HCT116 (cell line): ENCODE measurements around the gene PFKFB3. TPM values are rescaled to one million over a fixed set of nuclear protein-coding genes. Genes with fewer than 3 reads are reported as not detected.

Experiments used
- ATAC-seq: fragments of 200-7000 bp; cut with Tn5 transposase; 2 replicates; pipeline ENCODE4 v1.9.1; 2020; ENCODE audit warnings: mild to moderate bottlenecking, moderate library complexity
- BruUV-seq: library from RNA; stranded (reverse); fragments of 400-500 nt; replicated peaks from 2 replicates; lab custom pipeline; 2021; lab: Mats Ljungman, UMichigan
- CTCF ChIA-PET: fragments of 300-600 bp; sonication (Branson Sonifier 250); formaldehyde crosslinking; loops from one replicate; lab custom pipeline; 2021; ENCODE audit warnings: antibody characterized with exemption; lab: Charles Lee
- POLR2A ChIA-PET: fragments of 300-600, 350-600 bp; sonication (Branson Sonifier 250); formaldehyde crosslinking; loops from one replicate; lab custom pipeline; 2021; ENCODE audit warnings: antibody characterized with exemption; lab: Charles Lee
- RAD21 ChIA-PET, 2 experiments: fragments of 300-600 bp; sonication (Branson Sonifier 250); formaldehyde crosslinking; loops; one replicate each; lab custom pipeline; 2023; ENCODE audit warnings: low total read pairs in 2 of 2; ENCODE audit not compliant: uncharacterized antibody in 2 of 2, unreplicated experiment in 2 of 2, low non-redundant PET in 1 of 2; lab: Charles Lee
- DNase-seq: peaks from one replicate; pipeline ENCODE4 v3.0.0-alpha.2; 2010; ENCODE audit warnings: low read depth, low spot score
- H2AFZ ChIP-seq: fragments of 200-600 bp; shearing (Covaris generic), sonication (generic); 2 replicates; pipeline ENCODE4 v1.6.1; 2017; ENCODE audit warnings: low read depth, mixed run types, mixed read lengths, antibody characterized with exemption, low read length; ENCODE audit not compliant: poor library complexity, severe bottlenecking
- H3K27ac ChIP-seq: 2 replicates; pipeline ENCODE4 v1.5.1; 2012; ENCODE audit warnings: low read depth, low read length
- H3K27me3 ChIP-seq: fragments of 200-600 bp; sonication (generic); 2 replicates; pipeline ENCODE4 v1.6.1; 2016; ENCODE audit warnings: mixed run types, low read length, mixed read lengths; ENCODE audit not compliant: insufficient read depth
- H3K36me3 ChIP-seq, 2 experiments: fragments of 200-500 bp in 1 of 2; fragments of 200-600 bp in 1 of 2; sonication (Bioruptor generic) in 1 of 2; sonication (generic) in 1 of 2; 2 replicates each; pipeline versions ENCODE4 v1.5.1 to v1.6.1; 2014 to 2016; ENCODE audit warnings: low read length in 2 of 2, inconsistent platforms in 1 of 2, mixed read lengths in 1 of 2, mixed run types in 1 of 2; ENCODE audit not compliant: insufficient read depth in 2 of 2, control insufficient read depth in 1 of 2
- H3K4me1 ChIP-seq, 2 experiments: fragments of 200-600 bp in 1 of 2; sonication (generic) in 1 of 2; 2 replicates each; pipeline versions ENCODE4 v1.5.1 to v1.6.1; 2012 to 2017; ENCODE audit warnings: low read length in 2 of 2, inconsistent platforms in 1 of 2, mild to moderate bottlenecking in 1 of 2, mixed read lengths in 1 of 2, mixed run types in 1 of 2, moderate library complexity in 1 of 2; ENCODE audit not compliant: insufficient read depth in 2 of 2, control insufficient read depth in 1 of 2
- H3K4me2 ChIP-seq: fragments of 200-600 bp; sonication (generic); 2 replicates; pipeline ENCODE4 v1.6.1; 2017; ENCODE audit warnings: mixed run types, low read length, mixed read lengths
- H3K4me3 ChIP-seq, 2 experiments: fragments of 200-600 bp in 1 of 2; sonication (generic) in 1 of 2; replicated peaks in 1 of 2; 2 replicates each; pipeline ENCODE4 v1.5.1; 2011 to 2016; ENCODE audit warnings: low read length in 2 of 2, control low read depth in 1 of 2, low read depth in 1 of 2, mild to moderate bottlenecking in 1 of 2, mixed read lengths in 1 of 2, mixed run types in 1 of 2
- H3K79me2 ChIP-seq: fragments of 200-600 bp; sonication (generic); 2 replicates; pipeline ENCODE4 v1.6.1; 2017; ENCODE audit warnings: mild to moderate bottlenecking, mixed run types, low read length, moderate library complexity, mixed read lengths; ENCODE audit not compliant: insufficient read depth
- H3K9ac ChIP-seq: fragments of 200-600 bp; sonication (generic); 2 replicates; pipeline ENCODE4 v1.6.1; 2016; ENCODE audit warnings: low read length, mixed read lengths
- H3K9me2 ChIP-seq: fragments of 200-600 bp; sonication (generic), shearing (Covaris generic); 2 replicates; pipeline ENCODE4 v1.6.1; 2017; ENCODE audit warnings: mixed run types, mild to moderate bottlenecking, moderate library complexity; ENCODE audit not compliant: insufficient read depth
- H3K9me3 ChIP-seq, 2 experiments: fragments of 200-500 bp in 1 of 2; fragments of 200-600 bp in 1 of 2; sonication (Bioruptor generic) in 1 of 2; sonication (generic) in 1 of 2; 2 replicates each; pipeline ENCODE4 v1.6.1; 2014 to 2017; ENCODE audit warnings: low read length in 2 of 2, mixed read lengths in 2 of 2, inconsistent platforms in 1 of 2, low read depth in 1 of 2, mild to moderate bottlenecking in 1 of 2, mixed run types in 1 of 2, moderate library complexity in 1 of 2; ENCODE audit not compliant: control insufficient read depth in 1 of 2, insufficient read depth in 1 of 2
- H4K20me1 ChIP-seq: fragments of 200-600 bp; sonication (generic), shearing (Covaris generic); 2 replicates; pipeline ENCODE4 v1.6.1; 2017; ENCODE audit warnings: mixed run types, mild to moderate bottlenecking, moderate library complexity; ENCODE audit not compliant: insufficient read depth
- CBX3 ChIP-seq: IDR thresholded peaks from 2 replicates; pipeline ENCODE4 v1.6.1; 2012; ENCODE audit warnings: low read depth
- CEBPB ChIP-seq: IDR thresholded peaks from 2 replicates; pipeline ENCODE4 v1.6.1; 2012; ENCODE audit warnings: low read depth
- RAD21 ChIP-seq: IDR thresholded peaks from 2 replicates; pipeline ENCODE4 v1.6.1; 2012; ENCODE audit warnings: low read depth, mild to moderate bottlenecking
- SIN3A ChIP-seq: IDR thresholded peaks from 2 replicates; pipeline ENCODE4 v1.6.1; 2012; ENCODE audit warnings: low read depth
- SP1 ChIP-seq: IDR thresholded peaks from 2 replicates; pipeline ENCODE4 v1.6.1; 2012; ENCODE audit warnings: low read depth
- SRF ChIP-seq: IDR thresholded peaks from 2 replicates; pipeline ENCODE4 v1.6.1; 2012; ENCODE audit warnings: low read depth
- YY1 ChIP-seq: IDR thresholded peaks from 2 replicates; pipeline ENCODE4 v1.6.1; 2011; ENCODE audit warnings: low read length, low read depth, moderate library complexity, mild to moderate bottlenecking; ENCODE audit not compliant: insufficient replicate concordance; ENCODE audit errors: extremely low read depth
- ZFX ChIP-seq: fragments of 450-650 bp; IDR thresholded peaks from 2 replicates; pipeline ENCODE4 v1.6.1; 2017
- intact Hi-C: fragments of 100-400 bp; cut with micrococcal nuclease; formaldehyde crosslinking; loops from 2 replicates; pipeline ENCODE4 v1.10.0; 2022
- total RNA-seq: library from RNA; stranded (reverse); gene quantifications from one replicate; pipeline ENCODE4 v1.2.1, GENCODE V29; 2021; ENCODE audit not compliant: unreplicated experiment
- TF ChIP-seq, protein P1 (sequence below), 3 experiments: fragments of 200-600 bp in 1 of 3; sonication (generic) in 1 of 3; IDR thresholded peaks in 2 of 3; conservative IDR thresholded peaks in 1 of 3; 2 replicates each; pipeline ENCODE4 v1.5.1; 2012 to 2017; ENCODE audit warnings: low read depth in 2 of 3, low read length in 2 of 3, antibody characterized with exemption in 1 of 3, borderline replicate concordance in 1 of 3, control low read depth in 1 of 3, mild to moderate bottlenecking in 1 of 3, mixed read lengths in 1 of 3, mixed run types in 1 of 3, moderate library complexity in 1 of 3; ENCODE audit not compliant: insufficient read depth in 1 of 3
- TF ChIP-seq, protein P2 (sequence below): IDR thresholded peaks from 2 replicates; pipeline ENCODE4 v1.6.1; 2012; ENCODE audit warnings: low read depth
- TF ChIP-seq, protein P3 (sequence below): IDR thresholded peaks from 2 replicates; pipeline ENCODE4 v1.6.1; 2012

Gene PFKFB3
- total RNA-seq, 1 experiment from 2014 or later = 50.8 TPM

DNA sequence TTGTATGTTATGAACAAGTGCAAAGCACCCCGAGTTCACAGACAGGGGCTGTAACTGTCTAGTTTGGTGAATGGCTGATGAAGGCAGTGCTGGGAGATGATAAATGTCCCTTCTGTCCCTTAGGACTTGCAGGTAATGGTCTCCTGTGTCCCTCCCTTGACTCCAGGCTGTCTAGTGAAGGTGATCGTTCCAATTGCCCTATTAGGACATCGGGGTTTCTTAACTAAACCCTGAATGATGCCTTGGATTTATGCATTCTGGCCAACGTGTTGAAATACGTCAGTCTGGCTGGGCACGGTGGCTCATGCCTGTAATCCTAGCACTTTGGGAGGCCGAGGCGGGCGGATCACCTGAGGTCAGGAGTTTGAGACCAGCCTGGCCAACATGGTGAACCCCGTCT is 69.4 kb downstream of the PFKFB3 start:
- no peak overlapping the region for H3K27ac ChIP-seq
- H4K20me1 ChIP-seq = no peaks in the 10 kb centered on the region

More for the DNA sequence above, 69.4 kb downstream of the PFKFB3 start:
- Histone ChIP-seq H3K27me3 (no peaks in the 10 kb centered on the region), H2AFZ (no peak overlapping the region), H3K4me2 (no peak overlapping the region), H3K4me1 (peaks cover 11 to 20% of the 10 kb centered on the region in 2 experiments), H3K36me3 (no peaks in the 10 kb centered on the region), H3K9me2 (no peaks in the 10 kb centered on the region), H3K4me3 (no peak overlapping the region), H3K79me2 (no peaks in the 10 kb centered on the region), H3K9me3 (no peaks in the 10 kb centered on the region), H3K9ac (no peak overlapping the region)
- ATAC-seq = no peak
- ChIA-PET RAD21 (no interaction called here), CTCF (no interaction called here), POLR2A (no interaction called here)
- BruUV-seq = no TSS peak
- DNase-seq = no peak
- TF ChIP-seq YY1 (no peak), SIN3A (no peak), CEBPB (no peak), RAD21 (no peak), SRF (no peak), SP1 (no peak), ZFX (no peak), CBX3 (no peak)
- TF ChIP-seq, protein P1, sequence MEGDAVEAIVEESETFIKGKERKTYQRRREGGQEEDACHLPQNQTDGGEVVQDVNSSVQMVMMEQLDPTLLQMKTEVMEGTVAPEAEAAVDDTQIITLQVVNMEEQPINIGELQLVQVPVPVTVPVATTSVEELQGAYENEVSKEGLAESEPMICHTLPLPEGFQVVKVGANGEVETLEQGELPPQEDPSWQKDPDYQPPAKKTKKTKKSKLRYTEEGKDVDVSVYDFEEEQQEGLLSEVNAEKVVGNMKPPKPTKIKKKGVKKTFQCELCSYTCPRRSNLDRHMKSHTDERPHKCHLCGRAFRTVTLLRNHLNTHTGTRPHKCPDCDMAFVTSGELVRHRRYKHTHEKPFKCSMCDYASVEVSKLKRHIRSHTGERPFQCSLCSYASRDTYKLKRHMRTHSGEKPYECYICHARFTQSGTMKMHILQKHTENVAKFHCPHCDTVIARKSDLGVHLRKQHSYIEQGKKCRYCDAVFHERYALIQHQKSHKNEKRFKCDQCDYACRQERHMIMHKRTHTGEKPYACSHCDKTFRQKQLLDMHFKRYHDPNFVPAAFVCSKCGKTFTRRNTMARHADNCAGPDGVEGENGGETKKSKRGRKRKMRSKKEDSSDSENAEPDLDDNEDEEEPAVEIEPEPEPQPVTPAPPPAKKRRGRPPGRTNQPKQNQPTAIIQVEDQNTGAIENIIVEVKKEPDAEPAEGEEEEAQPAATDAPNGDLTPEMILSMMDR (IDR thresholded peaks at IDR 0.05 in 2 of 3, conservative IDR thresholded peaks at IDR 0.05 in 1 of 3; ENCODE audit: borderline replicate concordance in 1 of 3, insufficient read depth in 1 of 3, low read depth in 2 of 3, low read length in 2 of 3) = no peak
- TF ChIP-seq, protein P2, sequence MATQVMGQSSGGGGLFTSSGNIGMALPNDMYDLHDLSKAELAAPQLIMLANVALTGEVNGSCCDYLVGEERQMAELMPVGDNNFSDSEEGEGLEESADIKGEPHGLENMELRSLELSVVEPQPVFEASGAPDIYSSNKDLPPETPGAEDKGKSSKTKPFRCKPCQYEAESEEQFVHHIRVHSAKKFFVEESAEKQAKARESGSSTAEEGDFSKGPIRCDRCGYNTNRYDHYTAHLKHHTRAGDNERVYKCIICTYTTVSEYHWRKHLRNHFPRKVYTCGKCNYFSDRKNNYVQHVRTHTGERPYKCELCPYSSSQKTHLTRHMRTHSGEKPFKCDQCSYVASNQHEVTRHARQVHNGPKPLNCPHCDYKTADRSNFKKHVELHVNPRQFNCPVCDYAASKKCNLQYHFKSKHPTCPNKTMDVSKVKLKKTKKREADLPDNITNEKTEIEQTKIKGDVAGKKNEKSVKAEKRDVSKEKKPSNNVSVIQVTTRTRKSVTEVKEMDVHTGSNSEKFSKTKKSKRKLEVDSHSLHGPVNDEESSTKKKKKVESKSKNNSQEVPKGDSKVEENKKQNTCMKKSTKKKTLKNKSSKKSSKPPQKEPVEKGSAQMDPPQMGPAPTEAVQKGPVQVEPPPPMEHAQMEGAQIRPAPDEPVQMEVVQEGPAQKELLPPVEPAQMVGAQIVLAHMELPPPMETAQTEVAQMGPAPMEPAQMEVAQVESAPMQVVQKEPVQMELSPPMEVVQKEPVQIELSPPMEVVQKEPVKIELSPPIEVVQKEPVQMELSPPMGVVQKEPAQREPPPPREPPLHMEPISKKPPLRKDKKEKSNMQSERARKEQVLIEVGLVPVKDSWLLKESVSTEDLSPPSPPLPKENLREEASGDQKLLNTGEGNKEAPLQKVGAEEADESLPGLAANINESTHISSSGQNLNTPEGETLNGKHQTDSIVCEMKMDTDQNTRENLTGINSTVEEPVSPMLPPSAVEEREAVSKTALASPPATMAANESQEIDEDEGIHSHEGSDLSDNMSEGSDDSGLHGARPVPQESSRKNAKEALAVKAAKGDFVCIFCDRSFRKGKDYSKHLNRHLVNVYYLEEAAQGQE = no peak
- TF ChIP-seq, protein P3, sequence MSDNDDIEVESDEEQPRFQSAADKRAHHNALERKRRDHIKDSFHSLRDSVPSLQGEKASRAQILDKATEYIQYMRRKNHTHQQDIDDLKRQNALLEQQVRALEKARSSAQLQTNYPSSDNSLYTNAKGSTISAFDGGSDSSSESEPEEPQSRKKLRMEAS = no peak
- intact Hi-C loops = no loop called here
